DND-41 (cell line): ENCODE measurements around the gene ST8SIA1.

ENCODE experiments used
- EZH2 ChIP-seq: IDR thresholded peaks from 3 replicates; pipeline ENCODE4 v1.6.1; 2012; ENCODE audit warnings: borderline replicate concordance, low read depth, mild to moderate bottlenecking, moderate library complexity, low read length, inconsistent platforms; ENCODE audit not compliant: severe bottlenecking
- TF ChIP-seq, protein P1 (sequence below): IDR thresholded peaks from 2 replicates; pipeline ENCODE4 v1.5.1; 2012; ENCODE audit warnings: borderline replicate concordance, low read length, moderate library complexity, mild to moderate bottlenecking; ENCODE audit not compliant: poor library complexity, severe bottlenecking; ENCODE audit errors: extremely low read depth

DNA sequence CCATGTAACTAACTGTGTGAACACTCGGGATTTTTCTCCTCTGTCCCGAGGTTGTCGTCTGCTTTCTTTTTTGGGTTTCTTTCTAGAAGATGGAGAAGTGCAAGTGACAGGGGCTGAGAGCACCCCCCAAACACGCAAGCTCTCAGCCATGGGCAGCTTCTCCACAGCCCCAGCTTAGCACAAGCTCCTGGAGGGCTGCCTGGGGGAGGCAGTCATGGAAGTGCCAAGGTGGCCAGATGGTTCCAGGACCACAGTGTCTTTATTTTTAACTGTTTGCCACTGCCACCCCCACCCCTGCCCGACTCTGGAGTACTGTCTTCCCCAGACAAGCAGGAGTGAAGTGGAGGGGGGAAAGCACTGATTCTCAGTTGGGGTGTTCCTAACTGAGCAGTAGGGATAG lies 58.2 kb downstream of the ST8SIA1 start:
- TF ChIP-seq, protein P1, sequence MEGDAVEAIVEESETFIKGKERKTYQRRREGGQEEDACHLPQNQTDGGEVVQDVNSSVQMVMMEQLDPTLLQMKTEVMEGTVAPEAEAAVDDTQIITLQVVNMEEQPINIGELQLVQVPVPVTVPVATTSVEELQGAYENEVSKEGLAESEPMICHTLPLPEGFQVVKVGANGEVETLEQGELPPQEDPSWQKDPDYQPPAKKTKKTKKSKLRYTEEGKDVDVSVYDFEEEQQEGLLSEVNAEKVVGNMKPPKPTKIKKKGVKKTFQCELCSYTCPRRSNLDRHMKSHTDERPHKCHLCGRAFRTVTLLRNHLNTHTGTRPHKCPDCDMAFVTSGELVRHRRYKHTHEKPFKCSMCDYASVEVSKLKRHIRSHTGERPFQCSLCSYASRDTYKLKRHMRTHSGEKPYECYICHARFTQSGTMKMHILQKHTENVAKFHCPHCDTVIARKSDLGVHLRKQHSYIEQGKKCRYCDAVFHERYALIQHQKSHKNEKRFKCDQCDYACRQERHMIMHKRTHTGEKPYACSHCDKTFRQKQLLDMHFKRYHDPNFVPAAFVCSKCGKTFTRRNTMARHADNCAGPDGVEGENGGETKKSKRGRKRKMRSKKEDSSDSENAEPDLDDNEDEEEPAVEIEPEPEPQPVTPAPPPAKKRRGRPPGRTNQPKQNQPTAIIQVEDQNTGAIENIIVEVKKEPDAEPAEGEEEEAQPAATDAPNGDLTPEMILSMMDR, result no peak
- no peak for TF ChIP-seq EZH2
